ENCODE measurements around the gene RUSC2. TPM values are rescaled to one million over a fixed set of nuclear protein-coding genes. Genes with fewer than 3 reads are reported as not detected.
A peak's percentile ranks its signal among the peaks of the same experiment; 100 is the strongest.
"Not testable (repeated sequence)": the region's sequence is repeated elsewhere in the genome, so short reads cannot be mapped to it uniquely, and the experiment has no call there.

RUSC2 gene
- total RNA-seq, 1 experiment from 2014 or later = 49.9 TPM

GRCh38 chr9:35490910-35491465 is 1.1 kb downstream of the RUSC2 start:
- DNase-seq (ENCODE audit: low read depth, low spot score) (no peak), ATAC-seq (no peak)
- POLR2A ChIA-PET = no interaction called here
- TF ChIP-seq, protein P1, sequence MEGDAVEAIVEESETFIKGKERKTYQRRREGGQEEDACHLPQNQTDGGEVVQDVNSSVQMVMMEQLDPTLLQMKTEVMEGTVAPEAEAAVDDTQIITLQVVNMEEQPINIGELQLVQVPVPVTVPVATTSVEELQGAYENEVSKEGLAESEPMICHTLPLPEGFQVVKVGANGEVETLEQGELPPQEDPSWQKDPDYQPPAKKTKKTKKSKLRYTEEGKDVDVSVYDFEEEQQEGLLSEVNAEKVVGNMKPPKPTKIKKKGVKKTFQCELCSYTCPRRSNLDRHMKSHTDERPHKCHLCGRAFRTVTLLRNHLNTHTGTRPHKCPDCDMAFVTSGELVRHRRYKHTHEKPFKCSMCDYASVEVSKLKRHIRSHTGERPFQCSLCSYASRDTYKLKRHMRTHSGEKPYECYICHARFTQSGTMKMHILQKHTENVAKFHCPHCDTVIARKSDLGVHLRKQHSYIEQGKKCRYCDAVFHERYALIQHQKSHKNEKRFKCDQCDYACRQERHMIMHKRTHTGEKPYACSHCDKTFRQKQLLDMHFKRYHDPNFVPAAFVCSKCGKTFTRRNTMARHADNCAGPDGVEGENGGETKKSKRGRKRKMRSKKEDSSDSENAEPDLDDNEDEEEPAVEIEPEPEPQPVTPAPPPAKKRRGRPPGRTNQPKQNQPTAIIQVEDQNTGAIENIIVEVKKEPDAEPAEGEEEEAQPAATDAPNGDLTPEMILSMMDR (IDR thresholded peaks at IDR 0.05) = no peak
- TF ChIP-seq, protein P2, sequence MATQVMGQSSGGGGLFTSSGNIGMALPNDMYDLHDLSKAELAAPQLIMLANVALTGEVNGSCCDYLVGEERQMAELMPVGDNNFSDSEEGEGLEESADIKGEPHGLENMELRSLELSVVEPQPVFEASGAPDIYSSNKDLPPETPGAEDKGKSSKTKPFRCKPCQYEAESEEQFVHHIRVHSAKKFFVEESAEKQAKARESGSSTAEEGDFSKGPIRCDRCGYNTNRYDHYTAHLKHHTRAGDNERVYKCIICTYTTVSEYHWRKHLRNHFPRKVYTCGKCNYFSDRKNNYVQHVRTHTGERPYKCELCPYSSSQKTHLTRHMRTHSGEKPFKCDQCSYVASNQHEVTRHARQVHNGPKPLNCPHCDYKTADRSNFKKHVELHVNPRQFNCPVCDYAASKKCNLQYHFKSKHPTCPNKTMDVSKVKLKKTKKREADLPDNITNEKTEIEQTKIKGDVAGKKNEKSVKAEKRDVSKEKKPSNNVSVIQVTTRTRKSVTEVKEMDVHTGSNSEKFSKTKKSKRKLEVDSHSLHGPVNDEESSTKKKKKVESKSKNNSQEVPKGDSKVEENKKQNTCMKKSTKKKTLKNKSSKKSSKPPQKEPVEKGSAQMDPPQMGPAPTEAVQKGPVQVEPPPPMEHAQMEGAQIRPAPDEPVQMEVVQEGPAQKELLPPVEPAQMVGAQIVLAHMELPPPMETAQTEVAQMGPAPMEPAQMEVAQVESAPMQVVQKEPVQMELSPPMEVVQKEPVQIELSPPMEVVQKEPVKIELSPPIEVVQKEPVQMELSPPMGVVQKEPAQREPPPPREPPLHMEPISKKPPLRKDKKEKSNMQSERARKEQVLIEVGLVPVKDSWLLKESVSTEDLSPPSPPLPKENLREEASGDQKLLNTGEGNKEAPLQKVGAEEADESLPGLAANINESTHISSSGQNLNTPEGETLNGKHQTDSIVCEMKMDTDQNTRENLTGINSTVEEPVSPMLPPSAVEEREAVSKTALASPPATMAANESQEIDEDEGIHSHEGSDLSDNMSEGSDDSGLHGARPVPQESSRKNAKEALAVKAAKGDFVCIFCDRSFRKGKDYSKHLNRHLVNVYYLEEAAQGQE (IDR thresholded peaks at IDR 0.05; ENCODE audit: insufficient read depth in 1 of 2, low read depth in 2 of 2, low read length in 1 of 2) = 0 out of 4 replicates have a peak, but pooled peaks of 1 of the 2 experiments have one; percentile 18
- Histone ChIP-seq H3K27me3 (ENCODE audit: control insufficient read depth, insufficient read depth, low read length) (no peaks in the 10 kb centered on the region), H3K36me3 (ENCODE audit: control insufficient read depth, insufficient read depth, low read length) (no peaks in the 10 kb centered on the region), H3K4me3 (ENCODE audit: low read depth in 2 of 2, low read length in 2 of 2) (peak overlapping the region; percentile 73 to 85), H3K27ac (ENCODE audit: low read length) (peak overlapping the region; percentile 99), H3K4me1 (ENCODE audit: control insufficient read depth, insufficient read depth, low read length) (peaks cover 25% of the 10 kb centered on the region), H3K9me3 (ENCODE audit: control insufficient read depth, insufficient read depth, low read depth, low read length) (no peaks in the 10 kb centered on the region; the same call in 1 of the 2 replicates)
- in situ Hi-C loops (cut with HindIII; ENCODE audit: low pct_unique_long_range_greater_than_20kb, low sequenced_read_pairs) = no loop called here
- CTCF ChIA-PET = interaction anchor here (0.7 kb wide), 1 partner anchor 42 kb away, joined by 6 read pairs; no protein-coding TSS in a partner anchor
- TSS peak; percentile 98 for BruUV-seq (replicated peaks)
- intact Hi-C loops (cut with micrococcal nuclease; ENCODE audit: unreplicated experiment) = no loop called here

DNA sequence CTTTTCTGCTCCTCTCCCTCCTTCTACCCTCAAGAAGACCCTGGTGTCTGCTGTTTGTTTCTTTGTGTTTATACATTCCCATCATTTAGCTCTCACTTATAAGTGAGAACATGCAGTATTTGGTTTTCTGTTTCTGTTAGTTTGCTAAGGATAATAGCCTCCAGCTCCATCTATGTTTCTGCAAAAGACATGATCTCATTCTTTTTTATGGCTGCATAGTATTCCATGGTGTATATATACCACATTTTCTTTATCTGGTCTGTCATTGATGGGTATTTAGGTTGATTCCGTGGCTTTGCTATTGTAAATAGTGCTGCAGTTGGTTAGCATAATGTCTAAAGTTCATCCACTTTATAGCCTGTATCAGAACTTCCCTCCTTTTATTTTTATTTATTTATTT is 3.2 kb downstream of the RUSC2 start:
- DNase-seq (ENCODE audit: low read depth, low spot score); H3K4me3 ChIP-seq (ENCODE audit: low read depth in 2 of 2, low read length in 2 of 2); ATAC-seq; H3K36me3 ChIP-seq (ENCODE audit: control insufficient read depth, insufficient read depth, low read length); BruUV-seq (replicated peaks); H3K9me3 ChIP-seq (ENCODE audit: control insufficient read depth, insufficient read depth, low read depth, low read length); intact Hi-C loops (cut with micrococcal nuclease; ENCODE audit: unreplicated experiment); in situ Hi-C loops (cut with HindIII; ENCODE audit: low pct_unique_long_range_greater_than_20kb, low sequenced_read_pairs); H3K27me3 ChIP-seq (ENCODE audit: control insufficient read depth, insufficient read depth, low read length); CTCF ChIA-PET; POLR2A ChIA-PET: not testable (repeated sequence)
- Histone ChIP-seq H3K27ac (ENCODE audit: low read length) (peak overlapping the region; percentile 99), H3K4me1 (ENCODE audit: control insufficient read depth, insufficient read depth, low read length) (peaks cover 25% of the 10 kb centered on the region)

GRCh38 chr9:35495984-35496383 is 6.1 kb downstream of the RUSC2 start:
- BruUV-seq (replicated peaks) = no TSS peak
- CTCF ChIA-PET = no interaction called here
- H3K4me1 ChIP-seq (ENCODE audit: control insufficient read depth, insufficient read depth, low read length) = peaks cover 11% of the 10 kb centered on the region
- H3K27me3 ChIP-seq (ENCODE audit: control insufficient read depth, insufficient read depth, low read length) = no peaks in the 10 kb centered on the region
- ATAC-seq (no peak), DNase-seq (ENCODE audit: low read depth, low spot score) (no peak)
- H3K4me3 ChIP-seq (ENCODE audit: low read depth in 2 of 2, low read length in 2 of 2) = no peak overlapping the region
- H3K27ac ChIP-seq (ENCODE audit: low read length) = peak overlapping the region; percentile 0; the same call in 1 of the 2 replicates
- H3K36me3 ChIP-seq (ENCODE audit: control insufficient read depth, insufficient read depth, low read length) = no peaks in the 10 kb centered on the region
- POLR2A ChIA-PET = no interaction called here
- peaks cover 11% of the 10 kb centered on the region for H3K9me3 ChIP-seq (ENCODE audit: control insufficient read depth, insufficient read depth, low read depth, low read length)
- in situ Hi-C loops (cut with HindIII; ENCODE audit: low pct_unique_long_range_greater_than_20kb, low sequenced_read_pairs) (no loop called here), intact Hi-C loops (cut with micrococcal nuclease; ENCODE audit: unreplicated experiment) (no loop called here)
- TF ChIP-seq POLR2AphosphoS5 (IDR thresholded peaks at IDR 0.05; ENCODE audit: low read depth, low read length) (no peak), SIN3A (IDR thresholded peaks at IDR 0.05; ENCODE audit: borderline replicate concordance, insufficient read depth, low read depth, low read length) (no peak), TCF7L2 (IDR thresholded peaks at IDR 0.05; ENCODE audit: low read depth, low read length) (no peak)
- TF ChIP-seq, protein P1 (IDR thresholded peaks at IDR 0.05) = no peak
- TF ChIP-seq, protein P2 (IDR thresholded peaks at IDR 0.05; ENCODE audit: insufficient read depth in 1 of 2, low read depth in 2 of 2, low read length in 1 of 2) = no peak

Data from Panc1 (cell line).